Parathyroid adenoma (tissue), 2 donors: ENCODE data around the gene CNKSR3.

Experiments
- H2AFZ ChIP-seq: fragments of 300-600 bp; sonication (generic); one replicate; pipeline ENCODE4 v1.7.0; 2017; ENCODE audit warnings: antibody characterized with exemption, mild to moderate bottlenecking
- H3K27ac ChIP-seq: fragments of 300-600 bp; sonication (generic); one replicate; pipeline ENCODE4 v1.7.0; 2017
- H3K27me3 ChIP-seq: fragments of 300-600 bp; sonication (generic); one replicate; pipeline ENCODE4 v1.7.0; 2017; ENCODE audit warnings: low read length; ENCODE audit not compliant: control insufficient read depth, insufficient read depth
- H3K36me3 ChIP-seq: fragments of 300-600 bp; sonication (generic); one replicate; pipeline ENCODE4 v1.7.0; 2017; ENCODE audit warnings: low read length; ENCODE audit not compliant: control insufficient read depth, insufficient read depth
- H3K4me1 ChIP-seq: fragments of 300-600 bp; sonication (generic); one replicate; pipeline ENCODE4 v1.7.0; 2017; ENCODE audit warnings: control low read depth
- H3K4me2 ChIP-seq: fragments of 300-600 bp; sonication (generic); one replicate; pipeline ENCODE4 v1.7.0; 2017; ENCODE audit warnings: low read length
- H3K4me3 ChIP-seq: fragments of 300-600 bp; sonication (generic); one replicate; pipeline ENCODE4 v1.7.0; 2017; ENCODE audit warnings: low read depth, low read length
- H3K79me2 ChIP-seq: fragments of 300-600 bp; sonication (generic); one replicate; pipeline ENCODE4 v1.7.0; 2017; ENCODE audit warnings: control low read depth
- H3K9ac ChIP-seq: fragments of 300-600 bp; sonication (generic); one replicate; pipeline ENCODE4 v1.7.0; 2017; ENCODE audit warnings: mild to moderate bottlenecking
- H3K9me3 ChIP-seq: fragments of 300-600 bp; sonication (generic); one replicate; pipeline ENCODE4 v1.7.0; 2017; ENCODE audit warnings: low read length; ENCODE audit not compliant: control insufficient read depth
- TF ChIP-seq, protein P1 (sequence below): fragments of 300-600 bp; sonication (generic); IDR thresholded peaks from one replicate; pipeline ENCODE4 v1.7.0; 2017; ENCODE audit warnings: antibody characterized with exemption, mild to moderate bottlenecking
- donor health status: primary hyperparathyroidism.

CNKSR3 gene

DNA sequence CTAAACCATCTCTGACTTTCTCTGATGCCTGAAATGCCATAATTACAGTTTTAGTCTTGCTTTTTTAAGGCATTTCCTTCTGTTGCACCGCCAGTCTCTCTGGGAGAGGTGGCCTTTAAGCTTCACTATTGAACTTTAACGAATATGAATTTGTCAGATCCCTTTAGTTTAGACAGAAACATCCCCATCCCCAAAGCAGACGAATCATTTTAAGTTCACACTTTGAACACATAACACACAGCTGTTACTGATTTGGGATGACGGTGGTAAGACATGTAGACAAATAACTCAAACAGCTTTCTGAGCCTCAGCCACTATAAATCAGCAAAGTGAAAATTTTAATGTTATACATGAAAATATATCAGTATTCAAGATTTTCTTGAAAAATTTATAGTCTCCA, 146.7 kb downstream of the CNKSR3 start:
- no peak overlapping the region for H2AFZ ChIP-seq
- H3K9me3 ChIP-seq: no peaks in the 10 kb centered on the region
- H3K27ac ChIP-seq: no peak overlapping the region
- TF ChIP-seq, protein P1, sequence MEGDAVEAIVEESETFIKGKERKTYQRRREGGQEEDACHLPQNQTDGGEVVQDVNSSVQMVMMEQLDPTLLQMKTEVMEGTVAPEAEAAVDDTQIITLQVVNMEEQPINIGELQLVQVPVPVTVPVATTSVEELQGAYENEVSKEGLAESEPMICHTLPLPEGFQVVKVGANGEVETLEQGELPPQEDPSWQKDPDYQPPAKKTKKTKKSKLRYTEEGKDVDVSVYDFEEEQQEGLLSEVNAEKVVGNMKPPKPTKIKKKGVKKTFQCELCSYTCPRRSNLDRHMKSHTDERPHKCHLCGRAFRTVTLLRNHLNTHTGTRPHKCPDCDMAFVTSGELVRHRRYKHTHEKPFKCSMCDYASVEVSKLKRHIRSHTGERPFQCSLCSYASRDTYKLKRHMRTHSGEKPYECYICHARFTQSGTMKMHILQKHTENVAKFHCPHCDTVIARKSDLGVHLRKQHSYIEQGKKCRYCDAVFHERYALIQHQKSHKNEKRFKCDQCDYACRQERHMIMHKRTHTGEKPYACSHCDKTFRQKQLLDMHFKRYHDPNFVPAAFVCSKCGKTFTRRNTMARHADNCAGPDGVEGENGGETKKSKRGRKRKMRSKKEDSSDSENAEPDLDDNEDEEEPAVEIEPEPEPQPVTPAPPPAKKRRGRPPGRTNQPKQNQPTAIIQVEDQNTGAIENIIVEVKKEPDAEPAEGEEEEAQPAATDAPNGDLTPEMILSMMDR: no peak
- H3K4me3 ChIP-seq: no peak overlapping the region
- no peak overlapping the region for H3K4me2 ChIP-seq
- no peaks in the 10 kb centered on the region for H3K36me3 ChIP-seq
- no peaks in the 10 kb centered on the region for H3K79me2 ChIP-seq
- no peaks in the 10 kb centered on the region for H3K27me3 ChIP-seq
- H3K4me1 ChIP-seq: no peaks in the 10 kb centered on the region
- no peak overlapping the region for H3K9ac ChIP-seq

- Histone ChIP-seq H3K4me3 (no peak overlapping the region), H3K9me3 (no peaks in the 10 kb centered on the region), H3K4me2 (no peak overlapping the region), H3K4me1 (no peaks in the 10 kb centered on the region), H2AFZ (no peak overlapping the region), H3K27me3 (no peaks in the 10 kb centered on the region), H3K79me2 (no peaks in the 10 kb centered on the region), H3K27ac (no peak overlapping the region), H3K36me3 (no peaks in the 10 kb centered on the region), H3K9ac (no peak overlapping the region)
- TF ChIP-seq, protein P1: no peak
These were observed 149.0 kb downstream of the CNKSR3 start for GRCh38 chr6:154361476-154361875.

GRCh38 chr6:154360476-154360875, 150.0 kb downstream of the CNKSR3 start:
- H3K9me3 ChIP-seq: no peaks in the 10 kb centered on the region
- no peak overlapping the region for H3K27ac ChIP-seq
- no peaks in the 10 kb centered on the region for H3K4me1 ChIP-seq
- no peak overlapping the region for H3K4me3 ChIP-seq
- no peaks in the 10 kb centered on the region for H3K27me3 ChIP-seq
- H3K9ac ChIP-seq: no peak overlapping the region
- no peaks in the 10 kb centered on the region for H3K36me3 ChIP-seq
- no peaks in the 10 kb centered on the region for H3K79me2 ChIP-seq
- TF ChIP-seq, protein P1: no peak
- H2AFZ ChIP-seq: no peak overlapping the region
- H3K4me2 ChIP-seq: no peak overlapping the region

- no peaks in the 10 kb centered on the region for H3K27me3 ChIP-seq
- H3K9me3 ChIP-seq: no peaks in the 10 kb centered on the region
- H3K36me3 ChIP-seq: no peaks in the 10 kb centered on the region
- H3K79me2 ChIP-seq: no peaks in the 10 kb centered on the region
- H2AFZ ChIP-seq: no peak overlapping the region
- no peak overlapping the region for H3K27ac ChIP-seq
- TF ChIP-seq, protein P1: no peak
- H3K9ac ChIP-seq: no peak overlapping the region
- no peak overlapping the region for H3K4me2 ChIP-seq
- H3K4me3 ChIP-seq: no peak overlapping the region
- H3K4me1 ChIP-seq: no peaks in the 10 kb centered on the region
These were observed 150.8 kb downstream of the CNKSR3 start for GRCh38 chr6:154359679-154360078.

DNA sequence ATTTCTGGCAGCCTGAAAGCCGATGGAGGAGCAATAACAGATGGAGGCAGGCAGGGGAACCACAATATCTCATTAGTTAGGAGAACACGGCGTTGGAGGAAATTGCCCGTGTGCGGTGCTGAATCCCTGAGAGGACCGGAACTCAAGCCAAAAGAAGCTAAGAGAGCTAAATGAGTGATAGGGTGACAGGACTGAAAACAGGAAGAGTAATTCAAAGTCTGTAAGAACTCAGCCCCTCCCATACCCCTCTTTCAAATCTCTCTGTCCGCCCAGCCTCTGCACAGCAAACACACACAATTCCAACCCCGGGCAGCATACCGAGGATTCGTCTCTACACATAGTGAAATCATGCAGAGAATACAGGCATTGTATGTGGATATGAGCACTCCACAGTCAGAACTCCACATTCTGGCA, 151.3 kb downstream of the CNKSR3 start:
- H3K9ac ChIP-seq: no peak overlapping the region
- no peaks in the 10 kb centered on the region for H3K27me3 ChIP-seq
- no peaks in the 10 kb centered on the region for H3K9me3 ChIP-seq
- H3K79me2 ChIP-seq: no peaks in the 10 kb centered on the region
- no peaks in the 10 kb centered on the region for H3K36me3 ChIP-seq
- H3K4me2 ChIP-seq: no peak overlapping the region
- no peak overlapping the region for H2AFZ ChIP-seq
- no peak overlapping the region for H3K4me3 ChIP-seq
- H3K4me1 ChIP-seq: no peaks in the 10 kb centered on the region
- TF ChIP-seq, protein P1: no peak
- no peak overlapping the region for H3K27ac ChIP-seq
